Trophoblast cell (in vitro differentiated cells and primary cell): ENCODE measurements around the gene PIK3R5.
"Not testable (repeated sequence)": the region's sequence is repeated elsewhere in the genome, so short reads cannot be mapped to it uniquely, and the experiment has no call there.

Experiments used
- DNase-seq, 2 donors: peaks; one replicate each; pipeline ENCODE4 v3.0.0-alpha.2; 2016
- H2AFZ ChIP-seq: 2 replicates; pipeline ENCODE4 v1.6.1; 2013; ENCODE audit warnings: low read length, moderate library complexity, mild to moderate bottlenecking; ENCODE audit not compliant: insufficient read depth, poor library complexity
- H2AK5ac ChIP-seq: 2 replicates; pipeline ENCODE4 v1.6.1; 2013; ENCODE audit warnings: mild to moderate bottlenecking, low read length
- H2BK120ac ChIP-seq: 2 replicates; pipeline ENCODE4 v1.6.1; 2013; ENCODE audit warnings: low read length, mild to moderate bottlenecking, moderate library complexity; ENCODE audit not compliant: insufficient read depth, poor library complexity
- H2BK12ac ChIP-seq: 2 replicates; pipeline ENCODE4 v1.6.1; 2013; ENCODE audit warnings: mild to moderate bottlenecking, low read length, moderate library complexity
- H2BK5ac ChIP-seq: 2 replicates; pipeline ENCODE4 v1.6.1; 2013; ENCODE audit warnings: low read length, low read depth, moderate library complexity, mild to moderate bottlenecking; ENCODE audit not compliant: poor library complexity
- H3K14ac ChIP-seq: 2 replicates; pipeline ENCODE4 v1.6.1; 2013; ENCODE audit warnings: mild to moderate bottlenecking, low read length
- H3K18ac ChIP-seq: 2 replicates; pipeline ENCODE4 v1.6.1; 2013; ENCODE audit warnings: mild to moderate bottlenecking, low read length
- H3K23ac ChIP-seq: 2 replicates; pipeline ENCODE4 v1.6.1; 2013; ENCODE audit warnings: low read length
- H3K27ac ChIP-seq: 2 replicates; pipeline ENCODE4 v1.5.1; 2013; ENCODE audit warnings: low read depth, mild to moderate bottlenecking, inconsistent platforms, low read length, moderate library complexity
- H3K27me3 ChIP-seq: 2 replicates; pipeline ENCODE4 v1.6.1; 2013; ENCODE audit warnings: inconsistent platforms, mild to moderate bottlenecking, low read length, moderate library complexity; ENCODE audit not compliant: insufficient read depth
- H3K36me3 ChIP-seq, 2 experiments: 1 replicate in 1 of 2; 2 replicates in 1 of 2; pipeline ENCODE4 v1.6.1; 2013; ENCODE audit warnings: low read length in 2 of 2, mild to moderate bottlenecking in 2 of 2, moderate library complexity in 1 of 2; ENCODE audit not compliant: insufficient read depth in 2 of 2, control insufficient read depth in 1 of 2
- H3K4ac ChIP-seq: 2 replicates; pipeline ENCODE4 v1.6.1; 2013; ENCODE audit warnings: low read depth, mild to moderate bottlenecking, low read length, moderate library complexity
- H3K4me1 ChIP-seq, 2 experiments: 1 replicate in 1 of 2; 2 replicates in 1 of 2; pipeline ENCODE4 v1.6.1; 2013; ENCODE audit warnings: low read length in 2 of 2, mild to moderate bottlenecking in 2 of 2, moderate library complexity in 1 of 2; ENCODE audit not compliant: insufficient read depth in 2 of 2, control insufficient read depth in 1 of 2
- H3K4me2 ChIP-seq: 2 replicates; pipeline ENCODE4 v1.6.1; 2013; ENCODE audit warnings: inconsistent platforms, mild to moderate bottlenecking, low read length, moderate library complexity
- H3K4me3 ChIP-seq: 2 replicates; pipeline ENCODE4 v1.5.1; 2013; ENCODE audit warnings: mild to moderate bottlenecking, low read depth, low read length, inconsistent platforms
- H3K79me1 ChIP-seq: one replicate; pipeline ENCODE4 v1.6.1; 2013; ENCODE audit warnings: low read length
- H3K79me2 ChIP-seq: 2 replicates; pipeline ENCODE4 v1.6.1; 2013; ENCODE audit warnings: low read length, mild to moderate bottlenecking; ENCODE audit not compliant: control insufficient read depth, insufficient read depth, poor library complexity
- H3K9ac ChIP-seq: 2 replicates; pipeline ENCODE4 v1.6.1; 2013; ENCODE audit warnings: mild to moderate bottlenecking, low read length
- H3K9me3 ChIP-seq: 2 replicates; pipeline ENCODE4 v1.6.1; 2013; ENCODE audit warnings: low read depth, mild to moderate bottlenecking, control low read depth, inconsistent platforms, low read length; ENCODE audit not compliant: insufficient read depth
- H4K12ac ChIP-seq: 2 replicates; pipeline ENCODE4 v1.6.1; 2013; ENCODE audit warnings: low read depth, mild to moderate bottlenecking, low read length, moderate library complexity
- H4K8ac ChIP-seq: 2 replicates; pipeline ENCODE4 v1.6.1; 2013; ENCODE audit warnings: low read depth, mild to moderate bottlenecking, low read length, moderate library complexity
- H4K91ac ChIP-seq: one replicate; pipeline ENCODE4 v1.6.1; 2013; ENCODE audit warnings: low read depth, mild to moderate bottlenecking, low read length, moderate library complexity
- WGBS: extraction: QIAGEN DNeasy Blood & Tissue Kit; methylation state at CpG from one replicate; pipeline ENCODE4 v1.1.7; 2013; ENCODE audit warnings: missing lambda C conversion rate; ENCODE audit not compliant: insufficient read length, insufficient coverage; ENCODE audit errors: extremely low coverage; 5-methylcytosine and 5-hydroxymethylcytosine counted together

Gene PIK3R5

GRCh38 chr17:8988263-8988935 is 22.9 kb upstream of the PIK3R5 start:
- H3K23ac ChIP-seq, H3K9ac ChIP-seq, H2BK120ac ChIP-seq, DNase-seq, H3K79me2 ChIP-seq, H3K14ac ChIP-seq, H4K8ac ChIP-seq, H4K12ac ChIP-seq, H3K4me1 ChIP-seq, H3K4me2 ChIP-seq, H3K36me3 ChIP-seq, H3K4me3 ChIP-seq, H3K18ac ChIP-seq, H2BK5ac ChIP-seq, H3K79me1 ChIP-seq, H3K9me3 ChIP-seq, H4K91ac ChIP-seq, H3K27ac ChIP-seq, H2AK5ac ChIP-seq, H3K27me3 ChIP-seq, H2BK12ac ChIP-seq, H3K4ac ChIP-seq, H2AFZ ChIP-seq: not testable (repeated sequence)
- WGBS, result no CpG with 5 or more reads among the region's 2 CpGs

- Histone ChIP-seq H3K14ac (no peak overlapping the region), H4K91ac (no peak overlapping the region), H3K18ac (no peak overlapping the region), H3K79me1 (no peaks in the 10 kb centered on the region), H3K79me2 (no peaks in the 10 kb centered on the region), H3K9ac (no peak overlapping the region), H3K4me3 (no peak overlapping the region), H3K4me2 (no peak overlapping the region), H2AK5ac (no peak overlapping the region), H2AFZ (no peak overlapping the region), H3K27me3 (no peaks in the 10 kb centered on the region), H3K4me1 (no peaks in the 10 kb centered on the region), H2BK12ac (no peak overlapping the region), H3K27ac (no peak overlapping the region), H3K4ac (no peak overlapping the region), H4K8ac (no peak overlapping the region), H4K12ac (no peak overlapping the region), H3K9me3 (peaks cover 2% of the 10 kb centered on the region), H3K36me3 (no peaks in the 10 kb centered on the region), H2BK120ac (no peak overlapping the region), H3K23ac (no peak overlapping the region), H2BK5ac (no peak overlapping the region)
- DNase-seq, result no peak
- WGBS, result no CpG with 5 or more reads among the region's 2 CpGs
Measured at GRCh38 chr17:8986295-8986694, 20.8 kb upstream of the PIK3R5 start.

- Histone ChIP-seq H3K27me3 (no peaks in the 10 kb centered on the region), H3K9me3 (peaks cover 2% of the 10 kb centered on the region), H2AK5ac (no peak overlapping the region), H3K4me2 (no peak overlapping the region), H2BK120ac (no peak overlapping the region), H4K91ac (no peak overlapping the region), H2BK12ac (no peak overlapping the region), H3K79me1 (no peaks in the 10 kb centered on the region), H3K9ac (no peak overlapping the region), H4K8ac (no peak overlapping the region), H3K4ac (no peak overlapping the region), H3K27ac (no peak overlapping the region), H3K4me3 (no peak overlapping the region), H3K18ac (no peak overlapping the region), H3K23ac (no peak overlapping the region), H2AFZ (no peak overlapping the region), H4K12ac (no peak overlapping the region), H2BK5ac (no peak overlapping the region), H3K36me3 (no peaks in the 10 kb centered on the region), H3K4me1 (no peaks in the 10 kb centered on the region), H3K14ac (no peak overlapping the region), H3K79me2 (no peaks in the 10 kb centered on the region)
- DNase-seq, result no peak
- no CpG with 5 or more reads among the region's 4 CpGs for WGBS
Measured at GRCh38 chr17:8985054-8985701, 19.7 kb upstream of the PIK3R5 start.

GRCh38 chr17:8984225-8984624 is 18.7 kb upstream of the PIK3R5 start:
- H3K18ac ChIP-seq, H3K4me2 ChIP-seq, H4K91ac ChIP-seq, H2AFZ ChIP-seq, H3K27me3 ChIP-seq, H3K4me1 ChIP-seq, H3K9me3 ChIP-seq, H3K4ac ChIP-seq, H4K12ac ChIP-seq, H3K79me2 ChIP-seq, H3K14ac ChIP-seq, DNase-seq, H3K9ac ChIP-seq, H2BK120ac ChIP-seq, H3K36me3 ChIP-seq, H2AK5ac ChIP-seq, H3K4me3 ChIP-seq, H3K23ac ChIP-seq, H3K27ac ChIP-seq, H4K8ac ChIP-seq, H2BK5ac ChIP-seq, H2BK12ac ChIP-seq, H3K79me1 ChIP-seq: not testable (repeated sequence)
- WGBS, result no CpG with 5 or more reads among the region's 5 CpGs
